MM.1S (cell line): ENCODE measurements around the gene MXI1.

Experiments used
- EZH2 ChIP-seq: fragments of 300-600 bp; sonication (generic); optimal IDR thresholded peaks from 2 replicates; pipeline ENCODE3; 2017; ENCODE audit warnings: low read depth, mild to moderate bottlenecking, antibody characterized with exemption, low read length, mixed read lengths
- TF ChIP-seq, protein P1 (sequence below): fragments of 300-600 bp; sonication (generic); IDR thresholded peaks from 2 replicates; pipeline ENCODE4 v1.5.1; 2016; ENCODE audit warnings: antibody characterized with exemption, low read length, mixed read lengths

DNA sequence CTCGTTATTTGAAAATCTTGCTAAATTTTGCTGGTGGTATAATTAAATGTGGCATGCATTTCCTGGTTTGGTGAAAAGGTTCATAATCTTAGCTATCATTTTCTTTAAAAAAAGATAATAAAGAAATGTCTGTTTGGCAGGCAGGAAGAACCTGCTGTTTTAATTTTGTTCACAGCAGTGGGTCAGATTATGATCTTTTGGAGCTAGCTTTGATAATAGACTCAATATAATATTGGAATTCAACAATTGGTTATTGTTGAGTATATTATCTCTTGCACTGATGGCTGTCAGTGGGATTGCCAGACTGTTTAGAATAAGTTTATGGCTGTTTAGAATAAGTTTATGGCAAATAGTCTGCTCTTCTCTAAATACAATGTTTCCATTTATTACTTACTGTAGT lies 35.1 kb downstream of the MXI1 start:
- TF ChIP-seq, protein P1, sequence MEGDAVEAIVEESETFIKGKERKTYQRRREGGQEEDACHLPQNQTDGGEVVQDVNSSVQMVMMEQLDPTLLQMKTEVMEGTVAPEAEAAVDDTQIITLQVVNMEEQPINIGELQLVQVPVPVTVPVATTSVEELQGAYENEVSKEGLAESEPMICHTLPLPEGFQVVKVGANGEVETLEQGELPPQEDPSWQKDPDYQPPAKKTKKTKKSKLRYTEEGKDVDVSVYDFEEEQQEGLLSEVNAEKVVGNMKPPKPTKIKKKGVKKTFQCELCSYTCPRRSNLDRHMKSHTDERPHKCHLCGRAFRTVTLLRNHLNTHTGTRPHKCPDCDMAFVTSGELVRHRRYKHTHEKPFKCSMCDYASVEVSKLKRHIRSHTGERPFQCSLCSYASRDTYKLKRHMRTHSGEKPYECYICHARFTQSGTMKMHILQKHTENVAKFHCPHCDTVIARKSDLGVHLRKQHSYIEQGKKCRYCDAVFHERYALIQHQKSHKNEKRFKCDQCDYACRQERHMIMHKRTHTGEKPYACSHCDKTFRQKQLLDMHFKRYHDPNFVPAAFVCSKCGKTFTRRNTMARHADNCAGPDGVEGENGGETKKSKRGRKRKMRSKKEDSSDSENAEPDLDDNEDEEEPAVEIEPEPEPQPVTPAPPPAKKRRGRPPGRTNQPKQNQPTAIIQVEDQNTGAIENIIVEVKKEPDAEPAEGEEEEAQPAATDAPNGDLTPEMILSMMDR = no peak
- TF ChIP-seq EZH2 = no peak
